ENCODE data around the gene USP37. TPM values are rescaled to one million over a fixed set of nuclear protein-coding genes. Genes with fewer than 3 reads are reported as not detected.
"Not testable (repeated sequence)": the region's sequence is repeated elsewhere in the genome, so short reads cannot be mapped to it uniquely, and the experiment has no call there.

Gene USP37
- total and polyA plus RNA-seq, 2 of the 4 experiments (the other 2 are of a cell fraction) = 1.6 to 6.5 TPM

DNA sequence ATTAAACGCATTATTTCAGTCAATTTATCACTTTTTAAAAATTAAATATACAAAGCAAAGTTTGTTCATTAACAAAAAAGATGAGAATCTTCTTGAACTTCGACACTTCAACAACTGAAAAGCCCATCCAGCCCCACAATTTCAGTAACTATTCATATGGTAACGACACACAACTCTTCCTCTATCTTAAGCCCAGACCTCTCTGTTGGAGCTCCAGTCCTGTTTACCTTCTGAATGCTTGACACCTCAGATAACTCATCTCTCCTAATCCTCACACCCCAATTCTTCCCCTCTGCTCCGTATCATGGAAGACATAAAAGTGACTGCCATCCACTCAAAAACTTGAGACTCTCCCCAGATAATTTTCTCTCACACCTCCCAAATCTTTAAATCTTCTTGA, 12.6 kb downstream of the USP37 start:
- Histone ChIP-seq H4K91ac (ENCODE audit: insufficient read depth, low read depth, low read length) (no peak overlapping the region), H3K9me3 (ENCODE audit: control insufficient read depth, insufficient read depth, low read length) (no peaks in the 10 kb centered on the region), H4K5ac (ENCODE audit: low read depth, low read length) (no peak overlapping the region), H3K27me3 (ENCODE audit: control insufficient read depth, insufficient read depth, low read length) (no peaks in the 10 kb centered on the region), H2BK20ac (ENCODE audit: low read depth, low read length) (no peak overlapping the region), H2BK5ac (ENCODE audit: low read depth, low read length, poor library complexity, severe bottlenecking) (no peak overlapping the region), H3K4me1 (ENCODE audit: control insufficient read depth, insufficient read depth, low read length) (no peaks in the 10 kb centered on the region), H3K27ac (ENCODE audit: insufficient read depth, low read length) (no peak overlapping the region), H3K14ac (replicated peaks; ENCODE audit: low read depth, low read length) (no peak overlapping the region), H3K56ac (ENCODE audit: extremely low read depth, insufficient read depth, low read length) (no peak overlapping the region), H4K8ac (ENCODE audit: low read depth in 2 of 2, low read length in 2 of 2) (no peak overlapping the region), H2AFZ (replicated peaks; ENCODE audit: low read length, poor library complexity) (no peak overlapping the region), H3K18ac (ENCODE audit: low read depth, low read length) (no peak overlapping the region), H3K4ac (ENCODE audit: low read depth, low read length) (no peak overlapping the region), H3K9me1 (ENCODE audit: insufficient read depth, low read length) (0 out of 2 replicates have a peak, but pooled peaks cover 3% of the 10 kb centered on the region), H3K9ac (ENCODE audit: low read depth, low read length) (no peak overlapping the region), H3K36me3 (ENCODE audit: control insufficient read depth, insufficient read depth, low read length) (peaks cover 22% of the 10 kb centered on the region), H3K4me2 (ENCODE audit: low read depth, low read length) (no peak overlapping the region), H2BK15ac (ENCODE audit: low read depth, low read length) (no peak overlapping the region), H2BK120ac (ENCODE audit: low read depth, low read length) (no peak overlapping the region), H2AK5ac (ENCODE audit: low read depth, low read length) (no peak overlapping the region), H3K4me3 (ENCODE audit: insufficient read depth, low read depth, low read length) (no peak overlapping the region), H3K23ac (ENCODE audit: low read depth, low read length) (0 out of 2 replicates have a peak overlapping the region, but pooled peaks have one; percentile 4), H3K79me1 (ENCODE audit: low read depth in 1 of 2, low read length in 2 of 2) (peaks cover 3 to 11% of the 10 kb centered on the region in 2 experiments; a peak in 1 of 4 replicates), H2AK9ac (replicated peaks; ENCODE audit: low read depth, low read length, poor library complexity) (no peak overlapping the region), H4K20me1 (ENCODE audit: insufficient read depth, low read length) (no peaks in the 10 kb centered on the region)
- 62% methylated on average over 1 of the region's 4 CpGs; no CpG with 5 or more reads in 1 of the 2 experiments for WGBS, 2 experiments (ENCODE audit: extremely low coverage in 2 of 2, insufficient read length in 1 of 2)
- CTCF ChIA-PET = no interaction called here
- ATAC-seq (ENCODE audit: low read depth) (no peak), DNase-seq (no peak)
- no peak for TF ChIP-seq MAFK (IDR thresholded peaks at IDR 0.05; ENCODE audit: low read depth, low read length)
- no peak for TF ChIP-seq CHD1 (IDR thresholded peaks at IDR 0.05; ENCODE audit: low read depth, low read length)
- no peak for TF ChIP-seq BHLHE40 (IDR thresholded peaks at IDR 0.05; ENCODE audit: low read depth, low read length)
- no peak for TF ChIP-seq RFX5 (IDR thresholded peaks at IDR 0.05; ENCODE audit: low read depth, low read length)
- TF ChIP-seq, protein P1, sequence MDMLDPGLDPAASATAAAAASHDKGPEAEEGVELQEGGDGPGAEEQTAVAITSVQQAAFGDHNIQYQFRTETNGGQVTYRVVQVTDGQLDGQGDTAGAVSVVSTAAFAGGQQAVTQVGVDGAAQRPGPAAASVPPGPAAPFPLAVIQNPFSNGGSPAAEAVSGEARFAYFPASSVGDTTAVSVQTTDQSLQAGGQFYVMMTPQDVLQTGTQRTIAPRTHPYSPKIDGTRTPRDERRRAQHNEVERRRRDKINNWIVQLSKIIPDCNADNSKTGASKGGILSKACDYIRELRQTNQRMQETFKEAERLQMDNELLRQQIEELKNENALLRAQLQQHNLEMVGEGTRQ (IDR thresholded peaks at IDR 0.05; ENCODE audit: low read depth, low read length) = no peak
- TF ChIP-seq SMC3 (IDR thresholded peaks at IDR 0.05; ENCODE audit: low read depth, low read length) = no peak
- TF ChIP-seq POLR2A (IDR thresholded peaks at IDR 0.05; ENCODE audit: low read depth, low read length) = no peak
- BruUV-seq (replicated peaks) = no TSS peak
- intact Hi-C loops (cut with micrococcal nuclease) = no loop called here
- in situ Hi-C loops (cut with MboI; ENCODE audit: low sequenced_read_pairs) = no loop called here
- POLR2A ChIA-PET (ENCODE audit: unreplicated experiment) = no interaction called here
- dilution Hi-C loops (cut with HindIII; ENCODE audit: low sequenced_read_pairs, unreplicated experiment) = no loop called here

DNA sequence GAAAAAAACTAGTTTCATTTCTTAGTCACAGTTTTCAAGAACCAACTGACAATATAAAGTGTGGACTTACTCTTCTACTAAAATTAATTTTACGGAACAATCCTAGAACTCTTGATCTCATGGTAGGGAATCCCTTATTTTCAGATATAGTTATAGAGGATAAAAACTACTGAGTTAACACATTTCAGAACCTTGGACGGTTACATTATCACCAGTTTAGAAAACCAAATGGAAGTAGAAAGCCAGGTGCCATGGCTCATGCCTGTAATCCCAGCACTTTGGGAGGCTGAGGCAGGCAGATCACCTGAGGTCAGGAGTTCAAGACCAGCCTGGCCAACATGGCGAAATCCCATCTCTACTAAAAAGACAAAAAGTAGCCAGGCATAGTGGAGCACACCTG, 13.9 kb downstream of the USP37 start:
- not testable (repeated sequence) for BruUV-seq (replicated peaks)

More for the DNA sequence above, 13.9 kb downstream of the USP37 start:
- H3K27me3 ChIP-seq (ENCODE audit: control insufficient read depth, insufficient read depth, low read length); H3K9ac ChIP-seq (ENCODE audit: low read depth, low read length); ATAC-seq (ENCODE audit: low read depth); H4K20me1 ChIP-seq (ENCODE audit: insufficient read depth, low read length); H3K79me1 ChIP-seq (ENCODE audit: low read depth in 1 of 2, low read length in 2 of 2); H3K9me1 ChIP-seq (ENCODE audit: insufficient read depth, low read length); H3K4me1 ChIP-seq (ENCODE audit: control insufficient read depth, insufficient read depth, low read length); H4K91ac ChIP-seq (ENCODE audit: insufficient read depth, low read depth, low read length); H2BK5ac ChIP-seq (ENCODE audit: low read depth, low read length, poor library complexity, severe bottlenecking); H3K56ac ChIP-seq (ENCODE audit: extremely low read depth, insufficient read depth, low read length); in situ Hi-C loops (cut with MboI; ENCODE audit: low sequenced_read_pairs); H2BK120ac ChIP-seq (ENCODE audit: low read depth, low read length); intact Hi-C loops (cut with micrococcal nuclease); H3K18ac ChIP-seq (ENCODE audit: low read depth, low read length); H2BK20ac ChIP-seq (ENCODE audit: low read depth, low read length); H2AK9ac ChIP-seq (replicated peaks; ENCODE audit: low read depth, low read length, poor library complexity); H3K14ac ChIP-seq (replicated peaks; ENCODE audit: low read depth, low read length); H3K4me3 ChIP-seq (ENCODE audit: insufficient read depth, low read depth, low read length); H3K4ac ChIP-seq (ENCODE audit: low read depth, low read length); H2AK5ac ChIP-seq (ENCODE audit: low read depth, low read length); H2AFZ ChIP-seq (replicated peaks; ENCODE audit: low read length, poor library complexity); H3K9me3 ChIP-seq (ENCODE audit: control insufficient read depth, insufficient read depth, low read length); H4K8ac ChIP-seq (ENCODE audit: low read depth in 2 of 2, low read length in 2 of 2); CTCF ChIA-PET; DNase-seq; H3K27ac ChIP-seq (ENCODE audit: insufficient read depth, low read length); H4K5ac ChIP-seq (ENCODE audit: low read depth, low read length); H3K23ac ChIP-seq (ENCODE audit: low read depth, low read length); dilution Hi-C loops (cut with HindIII; ENCODE audit: low sequenced_read_pairs, unreplicated experiment); POLR2A ChIA-PET (ENCODE audit: unreplicated experiment); H3K4me2 ChIP-seq (ENCODE audit: low read depth, low read length); H2BK15ac ChIP-seq (ENCODE audit: low read depth, low read length): not testable (repeated sequence)
- peaks cover 19% of the 10 kb centered on the region for H3K36me3 ChIP-seq (ENCODE audit: control insufficient read depth, insufficient read depth, low read length)
- no CpG with 5 or more reads among the region's 3 CpGs for WGBS, 2 experiments (ENCODE audit: extremely low coverage in 2 of 2, insufficient read length in 1 of 2)

Data from IMR-90 (cell line).